NCI-H510A (cell line): Measurements from ENCODE around the gene TOGARAM2.
A peak's percentile ranks its signal among the peaks of the same experiment; 100 is the strongest.

Source experiments
- DNase-seq: peaks from one replicate; lab custom pipeline; 2025; lab: John Stamatoyannopoulos, UW

The TOGARAM2 gene

GRCh38 chr2:29023188-29023587, 42.1 kb downstream of the TOGARAM2 start:
- no peak for DNase-seq

- no peak for DNase-seq
Observed at GRCh38 chr2:29024882-29025430, 43.9 kb downstream of the TOGARAM2 start.

GRCh38 chr2:29025711-29026110, 44.6 kb downstream of the TOGARAM2 start:
- no peak for DNase-seq

GRCh38 chr2:29031046-29031445, 49.9 kb downstream of the TOGARAM2 start:
- no peak for DNase-seq

- no peak for DNase-seq
Observed at GRCh38 chr2:29032189-29032588, 51.1 kb downstream of the TOGARAM2 start.

- no peak for DNase-seq
Observed at GRCh38 chr2:29033172-29033571, 52.1 kb downstream of the TOGARAM2 start.

- DNase-seq, result no peak
Observed at GRCh38 chr2:29033656-29034055, 52.6 kb downstream of the TOGARAM2 start.

GRCh38 chr2:29035016-29035745, 54.1 kb downstream of the TOGARAM2 start:
- no peak for DNase-seq

GRCh38 chr2:29039718-29040480, 58.8 kb downstream of the TOGARAM2 start:
- DNase-seq, result no peak

- no peak for DNase-seq
Observed at GRCh38 chr2:29040552-29040951, 59.5 kb downstream of the TOGARAM2 start.

GRCh38 chr2:29041161-29041660, 60.1 kb downstream of the TOGARAM2 start:
- no peak for DNase-seq

GRCh38 chr2:29042561-29043075, 61.5 kb downstream of the TOGARAM2 start:
- no peak for DNase-seq

GRCh38 chr2:29044459-29044858, 63.4 kb downstream of the TOGARAM2 start:
- DNase-seq, result no peak

- no peak for DNase-seq
Observed at GRCh38 chr2:29046321-29046720, 65.2 kb downstream of the TOGARAM2 start.

- DNase-seq, result peak; percentile 48
Observed at GRCh38 chr2:29047083-29047845, 66.2 kb downstream of the TOGARAM2 start.

GRCh38 chr2:29050591-29050990, 69.5 kb downstream of the TOGARAM2 start:
- no peak for DNase-seq

GRCh38 chr2:29051730-29052129, 70.6 kb downstream of the TOGARAM2 start:
- DNase-seq, result no peak

- DNase-seq, result no peak
Observed at GRCh38 chr2:29052807-29053206, 71.7 kb downstream of the TOGARAM2 start.

- no peak for DNase-seq
Observed at GRCh38 chr2:29053223-29053622, 72.1 kb downstream of the TOGARAM2 start.

- no peak for DNase-seq
Observed at GRCh38 chr2:29053670-29054400, 72.7 kb downstream of the TOGARAM2 start.

GRCh38 chr2:29054430-29054829, 73.3 kb downstream of the TOGARAM2 start:
- DNase-seq, result no peak
